ENCODE results near the gene FHAD1.
A peak's percentile ranks its signal among the peaks of the same experiment; 100 is the strongest.

Gene FHAD1

DNA sequence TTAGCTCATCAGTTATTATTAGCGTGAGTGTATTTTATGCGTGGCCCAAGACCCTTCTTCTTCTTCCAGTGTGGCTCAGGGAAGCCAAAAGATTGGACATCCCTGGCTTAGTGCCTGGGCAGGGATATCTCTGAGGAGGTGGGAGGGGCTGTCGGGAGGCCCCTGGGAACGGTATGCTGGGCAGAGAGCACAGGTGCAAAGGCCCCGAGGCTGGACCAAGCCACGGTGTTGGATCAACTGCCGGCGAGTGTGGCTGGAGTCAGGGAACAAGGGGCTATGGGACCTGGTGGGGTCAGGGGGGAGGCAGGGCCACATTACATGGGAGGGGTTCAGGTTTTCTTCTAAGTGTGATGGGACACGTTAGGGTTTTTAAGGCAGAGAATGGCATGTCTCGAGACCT is 62.7 kb downstream of the FHAD1 start:
- DNase-seq = no peak

- DNase-seq = no peak
These were observed 63.5 kb downstream of the FHAD1 start for GRCh38 chr1:15310544-15310943.

GRCh38 chr1:15311122-15311822 is 64.2 kb downstream of the FHAD1 start:
- no peak for DNase-seq

DNA sequence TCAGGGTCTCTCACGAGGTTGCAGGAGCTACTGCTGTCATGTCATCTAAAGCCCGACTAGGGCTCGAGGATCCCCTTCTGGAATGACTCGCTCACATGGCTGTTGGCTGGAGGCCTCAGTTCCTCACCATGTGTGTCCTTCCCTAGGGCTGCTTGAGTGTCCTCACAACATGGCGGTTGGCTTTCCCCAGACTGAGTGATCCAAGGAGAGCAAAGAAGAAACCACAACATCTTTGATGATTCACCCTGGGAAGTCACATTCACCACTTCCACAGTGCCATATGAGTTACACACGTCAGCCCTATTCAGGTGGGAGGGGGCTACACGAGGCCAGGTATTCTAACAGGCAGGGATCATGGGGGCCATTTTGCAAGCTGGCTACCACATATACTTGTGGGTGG is 64.9 kb downstream of the FHAD1 start:
- DNase-seq = no peak

DNA sequence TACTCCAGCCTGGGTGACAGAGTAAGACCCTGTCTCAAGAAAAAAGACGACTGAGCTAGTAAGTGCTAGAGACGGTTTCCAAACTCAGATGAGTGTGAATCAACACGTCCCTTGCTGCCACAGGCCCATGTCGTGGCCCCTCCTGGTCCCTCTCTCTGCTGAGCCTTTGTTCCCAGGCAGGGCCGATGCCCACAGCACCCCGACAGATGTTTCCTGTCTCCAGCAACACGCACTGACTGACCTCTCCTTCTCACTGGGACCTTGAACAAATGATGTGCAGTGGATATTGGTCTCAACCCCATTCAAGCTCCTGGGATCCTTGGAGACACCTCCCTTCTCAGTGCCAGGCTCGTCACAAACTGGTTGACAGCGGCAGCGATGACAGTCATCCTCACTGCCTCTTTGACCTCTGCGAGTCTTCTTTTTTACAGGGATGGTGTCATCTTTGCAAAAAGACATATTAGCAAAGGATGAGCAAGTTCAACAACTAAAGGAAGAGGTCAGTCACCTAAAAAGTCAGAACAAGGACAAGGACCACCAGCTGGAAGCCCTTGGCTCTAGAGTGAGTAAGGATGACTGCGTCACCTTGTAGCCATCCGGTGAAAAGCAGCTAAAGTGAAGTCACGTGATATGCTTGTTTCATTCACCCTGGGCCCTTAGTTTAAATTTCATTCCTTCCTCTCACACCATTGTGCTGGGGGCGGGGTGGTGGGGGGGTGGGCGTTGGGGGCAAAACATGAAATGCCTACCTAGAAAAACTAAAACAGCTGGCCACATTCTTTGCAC is 65.8 kb downstream of the FHAD1 start:
- DNase-seq = no peak

GRCh38 chr1:15314328-15315281 is 67.6 kb downstream of the FHAD1 start:
- DNase-seq = no peak

- DNase-seq = no peak
These were observed 68.8 kb downstream of the FHAD1 start for GRCh38 chr1:15315815-15316214.

- DNase-seq = no peak
These were observed 69.5 kb downstream of the FHAD1 start for GRCh38 chr1:15316510-15316909.

- no peak for DNase-seq
These were observed 73.2 kb downstream of the FHAD1 start for GRCh38 chr1:15320267-15320666.

DNA sequence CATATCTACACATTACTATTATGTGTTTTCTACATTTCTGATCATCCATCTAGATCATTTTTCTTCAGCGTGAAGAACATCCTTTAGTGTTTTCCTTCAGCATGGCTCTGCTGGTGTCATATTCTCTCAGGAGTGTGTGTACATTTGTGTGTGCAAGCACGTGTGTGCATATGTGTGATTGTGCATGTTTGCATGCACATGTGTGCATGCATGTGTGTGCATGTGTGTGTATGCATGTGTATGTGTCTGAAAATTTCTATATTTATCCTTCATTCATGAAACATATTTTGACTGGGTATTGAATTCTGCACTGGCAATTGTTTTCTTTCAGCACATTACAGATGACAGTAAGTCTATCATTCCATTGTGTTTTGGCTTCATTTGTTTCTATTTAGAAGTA is 74.6 kb downstream of the FHAD1 start:
- DNase-seq = no peak

GRCh38 chr1:15322648-15323350 is 75.8 kb downstream of the FHAD1 start:
- peak; percentile 30 for DNase-seq

DNA sequence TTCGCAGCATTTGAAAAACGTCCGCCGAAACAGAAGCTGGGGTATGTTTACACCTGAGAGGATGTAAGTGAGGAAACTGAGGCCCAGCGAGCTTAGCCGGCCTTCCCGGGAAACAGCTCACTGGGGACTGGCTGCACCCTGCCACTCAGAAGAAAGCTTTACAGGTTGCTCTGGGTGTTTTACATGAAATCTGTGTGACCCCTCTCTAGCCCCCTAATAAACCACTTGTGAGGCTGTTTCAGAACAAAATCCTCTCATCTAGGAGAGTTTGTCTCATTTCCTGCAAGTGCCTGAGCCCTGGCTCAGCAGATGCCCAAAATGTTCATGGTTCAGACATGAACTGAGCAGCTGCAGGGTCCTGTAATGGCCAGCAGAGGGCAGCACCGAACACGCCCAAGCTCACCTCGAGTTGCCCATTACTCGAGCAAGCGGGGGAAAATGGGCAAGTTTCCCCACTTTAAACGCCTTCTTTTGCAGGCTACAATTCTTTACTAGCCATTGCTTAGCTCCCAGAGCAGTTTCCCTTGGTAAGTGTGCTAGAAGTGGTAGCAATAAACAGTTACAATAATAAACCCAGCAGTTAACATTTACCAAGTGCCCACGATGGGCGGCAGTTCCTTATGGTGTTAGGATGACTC is 76.4 kb downstream of the FHAD1 start:
- DNase-seq = peak; percentile 81

GRCh38 chr1:15323989-15324868 is 77.2 kb downstream of the FHAD1 start:
- no peak for DNase-seq

GRCh38 chr1:15324869-15325335 is 77.9 kb downstream of the FHAD1 start:
- DNase-seq = no peak

DNA sequence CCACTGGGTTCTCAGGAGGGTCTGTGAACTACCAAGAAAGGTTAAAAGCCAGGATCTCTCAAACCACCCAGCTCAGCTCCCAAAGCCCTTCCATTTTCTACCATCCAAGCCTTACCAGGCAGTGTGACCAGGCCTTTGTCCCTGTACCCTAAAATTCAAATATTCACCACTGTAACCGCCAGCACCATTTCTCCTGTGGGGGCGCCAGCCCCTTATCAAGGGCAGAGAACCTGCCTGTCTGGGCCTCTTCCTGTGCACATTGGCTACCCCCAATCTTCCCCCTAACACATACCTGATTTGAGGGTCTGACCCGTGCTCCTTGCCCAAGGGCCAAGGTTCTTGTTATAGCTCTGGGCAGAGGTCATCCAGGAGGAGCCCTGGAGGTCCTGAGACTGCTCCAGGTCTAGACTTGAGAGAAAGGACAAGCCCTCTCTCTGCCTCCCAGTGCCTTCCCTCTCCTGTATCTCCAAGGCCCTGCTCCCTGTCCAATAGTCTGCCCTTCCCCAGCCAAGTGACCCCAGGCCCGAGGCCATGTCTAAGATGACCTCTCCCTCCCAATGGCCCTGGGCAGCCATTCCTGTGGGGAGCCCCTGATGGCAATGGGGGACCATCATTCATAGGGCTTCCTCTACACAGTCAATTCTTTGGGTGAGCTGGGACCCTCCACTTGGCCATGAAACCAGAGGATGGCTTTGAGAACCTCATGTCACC is 78.5 kb downstream of the FHAD1 start:
- no peak for DNase-seq

DNA sequence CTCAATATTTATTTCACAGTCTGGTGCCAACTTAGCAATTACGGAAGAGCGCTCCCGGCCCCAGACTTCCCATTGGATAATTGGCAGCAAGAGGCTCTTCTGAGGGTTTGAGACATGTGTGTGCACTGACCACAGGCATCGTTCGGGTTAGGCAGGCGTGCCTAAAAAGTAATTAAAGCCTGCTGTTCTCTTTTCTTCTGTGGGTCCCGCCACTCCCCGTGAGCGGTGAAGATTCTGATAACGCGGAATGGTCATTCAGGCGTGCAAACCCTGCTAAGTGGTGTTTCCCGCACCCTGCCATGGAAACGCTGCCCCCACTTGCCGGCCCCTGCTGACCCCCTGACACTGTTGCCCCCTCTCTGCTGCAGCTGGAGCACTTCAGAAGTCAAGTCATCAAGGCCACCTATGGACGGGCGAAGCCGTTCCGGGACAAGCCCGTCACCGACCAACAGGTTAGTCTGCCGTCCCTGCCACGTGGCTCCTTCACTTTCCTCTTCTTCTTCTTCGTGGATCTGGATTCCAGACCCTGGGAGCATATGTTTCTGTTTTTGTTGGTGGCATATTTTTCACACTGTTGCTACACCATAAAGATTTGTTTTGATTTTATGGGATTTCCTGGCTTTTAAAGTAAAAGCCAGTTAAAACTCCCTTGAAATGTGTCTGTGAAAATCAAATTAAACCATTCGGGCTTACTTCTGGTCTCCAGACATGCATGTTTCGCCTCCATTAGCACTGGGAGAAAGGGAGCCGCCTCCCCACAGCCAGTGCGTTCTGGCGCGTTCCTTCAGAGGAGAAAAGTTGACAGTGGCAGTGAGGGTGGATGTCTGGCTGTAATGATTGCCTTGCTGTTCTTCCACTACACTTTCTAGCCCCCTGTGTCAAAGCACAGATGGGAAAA is 79.9 kb downstream of the FHAD1 start:
- no peak for DNase-seq

DNA sequence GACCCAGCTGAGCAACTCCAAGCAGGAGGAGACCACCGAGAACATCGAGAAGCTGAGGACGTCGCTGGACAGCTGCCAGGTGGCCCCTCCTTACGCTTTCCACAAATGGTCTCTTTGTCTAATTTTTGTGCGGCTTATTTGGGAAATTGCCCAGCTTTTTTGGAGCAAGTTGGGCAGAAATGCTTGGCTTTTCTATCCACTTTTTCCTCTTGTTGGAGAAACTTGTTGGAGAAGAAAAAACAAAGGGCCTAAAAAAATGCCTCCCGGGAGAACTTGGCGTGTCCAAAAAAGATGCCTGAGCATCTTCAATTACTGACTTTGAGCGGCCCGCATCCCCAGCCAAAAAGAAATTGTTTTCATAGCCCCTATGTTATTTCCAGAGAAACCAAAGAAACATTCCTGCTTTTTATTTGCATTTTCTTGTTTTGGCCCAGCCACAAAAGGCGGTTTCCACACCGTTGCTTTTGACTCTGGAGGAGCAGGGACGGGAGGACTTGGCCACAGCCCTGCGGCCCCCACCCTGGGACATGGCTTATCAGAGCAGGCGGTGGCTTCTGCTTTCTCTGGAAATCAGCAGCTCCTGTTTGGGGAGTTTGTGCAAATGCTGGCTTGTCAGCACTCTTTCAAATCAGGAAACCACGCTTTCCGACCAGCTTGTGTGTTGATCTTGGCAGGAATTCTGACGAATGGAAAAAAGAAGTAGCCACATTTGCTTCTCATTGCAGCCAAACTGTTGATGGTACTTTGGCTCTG is 81.5 kb downstream of the FHAD1 start:
- DNase-seq = no peak

- no peak for DNase-seq
These were observed 82.2 kb downstream of the FHAD1 start for GRCh38 chr1:15329104-15329820.
